Dermis blood vessel endothelial cell (primary cell): ENCODE data around the gene KLF6. TPM values are rescaled to one million over a fixed set of nuclear protein-coding genes. Genes with fewer than 3 reads are reported as not detected.

ENCODE experiments used
- DNase-seq: peaks from one replicate; pipeline ENCODE4 v3.0.0; 2010
- total RNA-seq: library from RNA; depleted of rRNA; stranded (reverse); fragments of >200 nt; gene quantifications from 2 replicates; pipeline ENCODE4 v1.2.3, GENCODE V29; 2014

Gene KLF6
- total RNA-seq, 1 donor from 2014 or later: 205 TPM

- DNase-seq: peak; percentile 77
These were observed 26.4 kb upstream of the KLF6 start for GRCh38 chr10:3811291-3811870.

GRCh38 chr10:3808689-3809199 is 23.7 kb upstream of the KLF6 start:
- peak; percentile 19 for DNase-seq

- DNase-seq: peak; percentile 46
These were observed 23.0 kb upstream of the KLF6 start for GRCh38 chr10:3807928-3808496.

DNA sequence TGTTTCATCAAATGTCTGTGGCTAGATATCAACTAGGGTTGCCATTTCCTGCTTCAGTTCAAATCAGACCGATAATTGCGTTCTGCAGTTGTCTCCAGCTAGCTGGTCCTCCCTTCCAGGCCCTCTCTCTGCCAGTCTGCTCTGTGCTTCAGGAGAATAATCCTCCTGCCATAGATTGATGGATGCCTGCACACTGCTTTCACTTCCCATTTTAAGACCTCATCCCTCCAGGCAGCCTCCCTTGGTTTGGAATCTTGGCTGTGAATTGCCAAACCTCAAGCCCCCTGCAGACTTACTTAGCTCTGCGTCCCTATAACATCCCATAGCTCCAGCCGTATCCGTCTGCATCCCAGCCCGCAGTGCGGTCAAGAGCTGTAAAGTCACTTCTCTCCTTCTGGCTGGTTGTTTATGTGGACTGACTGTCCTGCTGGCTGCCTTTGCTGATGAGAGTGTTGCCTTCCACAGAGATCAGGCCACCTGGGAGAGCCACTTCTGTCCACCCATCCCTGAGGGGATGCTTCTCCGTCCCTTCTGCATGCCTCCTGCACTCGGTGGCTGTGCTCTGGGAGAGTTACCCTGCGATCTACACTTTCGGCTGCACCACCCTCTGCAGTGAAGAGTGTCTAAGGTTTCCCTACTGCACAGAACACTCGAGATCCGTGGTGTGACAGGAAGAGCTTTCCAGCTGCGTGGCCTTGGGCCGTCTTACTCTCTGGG is 22.4 kb upstream of the KLF6 start:
- peak; percentile 30 for DNase-seq

- DNase-seq: peak; percentile 82
These were observed 21.6 kb upstream of the KLF6 start for GRCh38 chr10:3806603-3807002.

GRCh38 chr10:3805791-3806461 is 20.9 kb upstream of the KLF6 start:
- peak; percentile 98 for DNase-seq

DNA sequence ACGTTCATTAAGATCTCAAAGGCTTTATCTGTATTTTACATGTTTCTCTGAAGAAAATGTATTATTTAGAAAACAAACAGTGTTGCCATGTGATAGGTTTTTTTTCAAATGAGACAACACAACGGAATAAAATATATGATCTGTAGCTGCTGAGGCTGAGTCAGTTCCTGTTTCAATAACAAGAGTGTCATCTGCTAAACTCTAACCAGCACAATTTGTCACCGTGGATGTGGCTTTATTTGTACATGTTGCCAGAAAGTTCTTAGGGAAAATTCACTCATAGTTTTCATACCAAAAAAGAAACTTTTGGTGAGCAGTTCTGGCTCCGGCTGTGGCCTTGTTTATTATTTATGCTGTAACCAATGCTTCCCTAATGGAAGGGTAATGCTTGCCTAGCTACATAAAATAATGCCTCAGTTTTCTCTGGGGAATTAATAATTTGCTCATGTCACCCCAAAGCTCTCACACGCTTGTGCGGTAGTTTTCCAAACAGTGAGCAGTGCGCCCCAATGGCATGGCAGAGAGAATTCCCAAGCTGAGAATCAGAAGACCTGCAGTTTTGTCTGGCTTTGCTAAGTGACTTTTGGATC is 20.3 kb upstream of the KLF6 start:
- DNase-seq: peak; percentile 96

- DNase-seq: peak; percentile 65
These were observed 19.1 kb upstream of the KLF6 start for GRCh38 chr10:3803927-3804741.

DNA sequence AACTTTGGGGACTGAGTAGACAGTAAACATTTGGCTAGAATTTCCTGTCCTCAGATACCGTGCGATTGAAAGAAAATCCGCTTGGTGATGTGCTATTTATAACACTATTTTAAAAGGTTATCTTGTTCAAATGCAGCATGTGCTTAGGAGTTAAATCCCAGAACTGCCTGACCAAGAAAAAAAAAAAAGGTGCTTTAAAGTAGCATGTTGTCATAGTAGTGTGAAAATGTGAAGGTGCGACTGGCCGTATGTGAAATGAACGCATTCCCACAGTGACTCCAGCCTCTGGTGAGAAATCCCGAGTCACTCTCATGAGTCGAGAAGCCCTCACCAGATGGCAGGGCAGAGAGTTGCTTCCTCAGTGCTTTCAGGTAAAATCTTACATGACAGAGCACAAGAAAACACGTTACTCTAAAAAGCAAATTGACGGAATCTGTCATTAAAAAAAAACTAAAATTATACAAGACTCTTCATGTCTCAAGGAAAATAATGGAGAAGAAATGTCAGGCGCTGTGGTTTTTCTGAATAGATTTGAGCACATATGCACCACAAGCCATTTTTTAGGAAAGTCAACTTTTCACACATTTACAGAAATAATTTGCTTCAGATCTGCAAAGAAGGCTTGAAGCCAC is 18.4 kb upstream of the KLF6 start:
- DNase-seq: peak; percentile 32

DNA sequence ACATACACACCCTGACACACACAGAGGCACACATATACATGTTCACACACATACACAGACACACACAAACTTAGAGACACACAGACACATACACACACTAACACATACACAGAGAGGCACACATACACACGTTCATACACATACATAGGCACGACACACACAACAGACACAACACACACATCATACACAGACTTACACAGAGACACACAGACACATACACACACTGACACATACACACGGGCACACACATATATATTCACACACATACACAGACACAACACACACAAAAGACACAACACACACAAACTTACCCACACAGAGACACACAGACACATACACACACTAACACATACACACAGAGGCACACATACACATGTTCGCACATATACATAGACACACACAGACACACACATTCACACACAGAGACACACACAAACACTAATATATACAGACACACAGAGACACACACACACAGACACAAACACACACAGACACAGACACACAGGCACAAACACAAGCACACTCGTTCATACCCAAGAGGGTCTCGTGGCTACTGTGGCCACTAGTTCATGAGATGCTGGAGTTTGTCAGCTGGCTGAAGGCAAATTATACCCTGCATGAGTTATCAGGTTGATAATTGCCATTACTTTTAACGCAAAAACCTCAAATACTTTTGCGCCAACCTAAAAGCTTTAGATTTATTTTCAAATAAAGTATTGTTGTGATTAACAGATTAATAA is 17.7 kb upstream of the KLF6 start:
- DNase-seq: no peak

DNA sequence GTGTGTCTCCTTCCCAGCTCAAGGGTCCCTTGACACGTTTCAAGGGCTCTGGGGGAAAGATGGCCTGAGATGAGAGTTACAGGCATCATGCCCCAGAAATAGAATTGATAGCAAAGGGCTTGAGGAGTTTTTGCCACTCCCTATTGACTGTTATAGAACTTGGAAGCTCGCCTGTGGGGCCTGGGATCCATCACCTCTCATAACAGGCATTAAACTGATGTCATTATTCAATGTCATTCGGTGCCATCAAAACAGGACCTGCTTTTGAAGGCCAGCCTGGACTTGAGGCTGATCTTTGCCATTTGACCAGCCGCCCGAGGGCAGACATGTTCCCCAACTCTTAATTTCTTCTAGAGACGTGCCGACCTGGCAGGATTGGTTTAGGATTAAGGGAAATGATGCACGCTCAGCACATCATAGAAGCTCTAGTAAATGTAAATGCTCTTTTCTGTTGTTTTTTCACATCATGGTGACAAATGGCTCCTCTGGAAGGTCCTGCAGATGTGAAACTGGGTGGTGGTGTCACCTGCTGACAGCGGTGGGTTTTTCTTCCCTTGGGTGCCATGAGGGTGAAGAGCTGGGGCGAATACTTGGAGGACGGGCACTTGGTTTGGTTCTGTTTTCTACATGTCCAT is 16.7 kb upstream of the KLF6 start:
- no peak for DNase-seq

GRCh38 chr10:3800586-3800985 is 15.6 kb upstream of the KLF6 start:
- DNase-seq: no peak

DNA sequence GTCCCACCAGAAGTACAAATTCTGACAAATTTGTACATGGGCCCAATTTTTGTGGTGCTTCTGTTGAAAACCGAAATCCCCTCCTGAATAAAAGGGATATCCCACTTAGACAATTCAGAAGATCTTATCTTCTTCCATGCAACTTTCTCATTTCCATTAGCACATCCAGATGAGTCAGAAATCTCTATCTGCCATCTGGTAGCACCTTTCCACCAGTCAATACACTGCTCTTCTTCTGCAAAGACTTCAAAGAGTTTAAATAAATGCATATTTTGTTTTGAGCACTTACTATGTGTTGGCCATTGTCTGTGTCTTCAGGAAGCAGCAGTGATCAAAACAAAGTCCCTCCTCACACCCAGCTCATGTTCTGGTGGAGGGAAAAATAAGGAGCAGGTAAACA is 12.7 kb upstream of the KLF6 start:
- DNase-seq: no peak

- no peak for DNase-seq
These were observed 8.5 kb upstream of the KLF6 start for GRCh38 chr10:3793553-3793952.

- DNase-seq: no peak
These were observed 7.8 kb upstream of the KLF6 start for GRCh38 chr10:3792710-3793219.

DNA sequence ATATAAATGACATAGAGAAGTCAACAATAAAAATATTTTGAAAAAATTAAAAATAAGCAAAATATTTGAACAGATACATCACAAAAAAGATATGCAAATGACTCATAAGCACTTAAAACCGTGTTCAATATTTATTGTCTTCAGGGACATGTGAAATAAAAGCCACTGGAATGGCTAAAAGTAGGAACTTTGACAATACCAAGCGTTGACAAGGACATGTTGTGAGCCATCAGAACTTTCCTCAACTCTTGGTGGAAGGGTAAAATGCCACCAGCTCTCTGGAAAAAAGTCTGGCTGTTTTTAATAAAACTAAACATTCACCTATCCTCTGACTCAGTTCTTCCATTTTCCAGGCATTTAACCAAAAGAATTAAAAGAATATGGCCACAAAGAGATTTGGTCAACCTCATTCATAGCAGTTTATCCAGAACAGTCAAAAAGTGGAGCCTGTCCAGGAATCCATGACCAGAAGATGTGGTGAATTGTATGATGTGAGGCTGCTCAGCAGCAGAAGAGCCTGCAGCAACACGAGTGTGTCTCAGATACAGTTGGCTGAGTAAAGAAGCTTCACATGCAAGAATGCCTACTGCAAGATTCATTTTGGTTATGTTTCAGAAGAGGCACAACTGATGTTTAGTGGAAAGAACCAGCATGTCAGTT is 7.1 kb upstream of the KLF6 start:
- DNase-seq: no peak

DNA sequence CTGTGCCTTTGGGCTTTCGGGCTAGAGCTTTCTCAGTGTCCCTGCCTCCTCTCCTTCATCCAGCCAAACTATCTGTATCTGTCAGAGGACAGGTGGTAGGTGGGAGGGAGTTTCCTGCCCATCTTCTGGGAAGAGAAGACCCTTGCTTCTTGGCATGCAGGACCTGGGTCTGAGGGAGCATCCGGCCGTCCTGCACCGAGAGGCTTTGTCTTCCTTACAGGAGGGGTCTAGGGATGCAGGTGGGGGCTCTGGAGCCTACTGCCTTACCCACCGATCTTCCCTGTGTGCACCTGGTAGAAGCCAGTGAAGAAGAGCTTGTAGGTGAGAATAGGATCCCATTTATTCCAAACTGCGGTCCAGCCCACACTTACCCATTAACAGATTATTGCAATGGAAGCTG is 5.8 kb upstream of the KLF6 start:
- DNase-seq: no peak

DNA sequence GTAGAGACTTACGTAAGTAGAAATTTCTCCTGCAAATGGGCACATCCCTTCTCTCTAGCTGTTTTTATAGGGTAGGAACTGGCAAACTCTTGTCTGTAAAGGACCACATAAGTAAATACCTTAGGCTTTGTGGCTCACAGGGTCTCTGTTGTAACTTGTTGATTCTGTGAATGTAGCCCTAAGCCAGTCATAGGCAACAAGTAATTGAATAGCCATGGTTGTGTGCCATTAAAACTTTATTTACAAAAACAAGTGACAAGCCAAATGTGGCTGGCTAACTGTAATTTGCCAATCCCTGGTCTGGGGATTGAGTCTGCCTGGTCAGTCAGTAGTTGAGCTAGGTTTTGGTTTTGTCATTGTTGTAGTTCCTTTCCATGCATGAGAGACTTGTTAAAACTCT is 5.3 kb upstream of the KLF6 start:
- DNase-seq: no peak

GRCh38 chr10:3789621-3790020 is 4.6 kb upstream of the KLF6 start:
- DNase-seq: no peak

DNA sequence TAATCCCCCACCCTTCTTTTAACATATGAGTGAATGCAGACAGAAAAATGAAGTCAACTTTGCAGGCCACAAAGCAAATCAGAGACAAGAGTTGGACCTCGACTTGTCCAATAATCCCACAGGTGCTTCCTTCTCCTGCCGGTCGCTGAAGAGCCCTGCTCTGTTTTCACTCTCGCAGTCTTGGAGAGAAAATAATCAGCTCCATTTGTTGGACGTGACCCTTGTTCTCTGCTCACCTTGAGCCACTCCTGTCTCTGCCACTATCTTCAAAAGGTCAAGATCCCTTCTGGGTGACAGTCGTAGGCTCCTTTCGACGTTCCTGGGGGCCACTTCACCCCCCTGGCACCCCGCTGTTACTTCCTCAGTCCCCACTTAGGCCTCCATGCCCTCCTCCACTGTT is 2.8 kb upstream of the KLF6 start:
- DNase-seq: no peak
